GM19397 (cell line): ENCODE data around the gene PPM1H.
"Not testable (repeated sequence)": the region's sequence is repeated elsewhere in the genome, so short reads cannot be mapped to it uniquely, and the experiment has no call there.

Source experiments
- ATAC-seq: cut with Tn5 transposase; IDR thresholded peaks from one replicate; pipeline ENCODE4 v1.9.1; 2021; ENCODE audit warnings: mild to moderate bottlenecking, moderate library complexity; ENCODE audit not compliant: unreplicated experiment

Gene PPM1H

DNA sequence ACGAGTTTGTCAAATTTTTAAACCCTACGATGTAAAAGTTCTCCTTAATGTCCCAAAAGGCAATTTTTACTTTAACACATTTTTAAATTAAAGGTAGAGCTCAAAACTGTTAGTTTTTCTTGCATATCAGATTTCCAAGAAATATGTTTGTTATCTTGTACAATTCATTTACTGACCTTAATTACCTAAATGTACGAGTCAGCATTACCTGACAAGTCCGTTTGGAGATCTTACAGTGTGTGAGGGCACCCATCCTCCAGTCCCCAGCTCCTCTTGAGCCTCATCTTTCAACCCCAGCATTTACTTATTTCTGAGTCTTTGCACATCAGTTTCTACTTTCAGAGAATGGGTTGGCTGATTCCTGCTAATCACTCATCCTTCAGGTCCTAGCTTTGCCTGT lies 23.7 kb downstream of the PPM1H start:
- ATAC-seq = no peak

DNA sequence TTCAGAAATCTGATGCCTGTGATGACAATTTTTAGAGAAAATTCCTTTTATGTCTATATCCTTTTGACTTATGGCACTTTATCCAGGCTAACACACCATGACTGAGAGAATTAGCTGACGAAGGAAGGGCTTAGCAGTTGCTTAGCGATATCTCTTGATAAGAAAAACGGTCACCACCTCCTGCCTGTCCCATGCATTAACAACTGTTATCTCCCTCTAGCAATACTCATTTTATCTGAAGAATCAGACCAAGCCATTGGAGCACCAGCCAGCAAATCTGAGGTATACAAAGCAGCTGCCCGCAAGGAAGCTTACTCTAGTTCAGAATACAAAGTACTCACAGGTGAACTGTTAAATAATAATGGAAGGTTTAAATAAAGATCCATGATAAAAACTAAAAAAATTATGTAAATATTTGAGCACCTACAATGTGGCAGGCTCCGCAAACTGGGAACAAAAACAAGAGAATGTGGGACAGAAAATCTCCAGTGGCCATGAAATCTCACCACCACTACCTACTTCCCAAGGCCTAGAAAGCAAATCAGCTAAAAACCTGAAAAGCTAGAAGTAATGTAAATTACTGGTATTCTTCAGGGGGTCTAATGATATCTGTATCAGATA lies 24.3 kb downstream of the PPM1H start:
- no peak for ATAC-seq

DNA sequence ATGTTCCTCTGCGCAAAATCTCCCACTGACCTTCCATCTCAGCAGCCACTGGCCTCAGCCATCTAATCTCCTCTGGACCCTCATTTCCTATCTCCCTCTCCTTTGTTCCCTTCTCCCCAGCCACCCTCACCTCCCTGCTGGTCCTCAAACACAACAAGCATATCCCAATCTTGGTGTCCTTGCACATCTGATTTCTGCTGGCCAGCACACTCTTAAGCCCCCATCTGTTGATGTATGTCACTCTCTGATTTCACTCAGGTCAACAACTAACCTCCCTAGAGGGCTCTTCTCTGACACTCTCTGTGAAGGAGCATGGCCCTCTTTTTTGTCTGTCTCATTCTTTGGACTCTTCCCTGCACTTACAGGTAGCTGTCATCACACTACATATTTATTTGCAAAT lies 25.6 kb downstream of the PPM1H start:
- ATAC-seq = no peak

DNA sequence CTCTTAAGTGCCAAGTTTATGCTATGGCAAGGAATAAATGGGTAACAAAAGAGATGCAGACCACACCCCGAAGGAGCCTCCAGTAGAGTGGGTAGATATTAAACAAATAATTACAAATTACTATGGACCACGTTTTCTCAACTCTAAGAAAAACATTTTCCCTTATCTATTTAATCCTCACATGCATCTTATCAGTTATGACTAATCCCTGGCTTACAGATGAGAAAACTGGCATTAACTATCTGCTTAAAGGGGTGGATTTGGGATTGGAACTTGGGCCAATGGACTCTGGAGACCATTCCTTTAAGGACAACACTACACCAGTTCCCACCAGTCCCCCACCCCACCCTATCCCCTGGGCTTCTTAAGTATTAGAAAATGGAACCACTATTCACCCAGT lies 26.3 kb downstream of the PPM1H start:
- no peak for ATAC-seq

GRCh38 chr12:62907561-62907960 lies 27.4 kb downstream of the PPM1H start:
- no peak for ATAC-seq

- ATAC-seq = no peak
Measured at GRCh38 chr12:62907078-62907477, 27.9 kb downstream of the PPM1H start.

GRCh38 chr12:62903151-62903550 lies 31.8 kb downstream of the PPM1H start:
- no peak for ATAC-seq

DNA sequence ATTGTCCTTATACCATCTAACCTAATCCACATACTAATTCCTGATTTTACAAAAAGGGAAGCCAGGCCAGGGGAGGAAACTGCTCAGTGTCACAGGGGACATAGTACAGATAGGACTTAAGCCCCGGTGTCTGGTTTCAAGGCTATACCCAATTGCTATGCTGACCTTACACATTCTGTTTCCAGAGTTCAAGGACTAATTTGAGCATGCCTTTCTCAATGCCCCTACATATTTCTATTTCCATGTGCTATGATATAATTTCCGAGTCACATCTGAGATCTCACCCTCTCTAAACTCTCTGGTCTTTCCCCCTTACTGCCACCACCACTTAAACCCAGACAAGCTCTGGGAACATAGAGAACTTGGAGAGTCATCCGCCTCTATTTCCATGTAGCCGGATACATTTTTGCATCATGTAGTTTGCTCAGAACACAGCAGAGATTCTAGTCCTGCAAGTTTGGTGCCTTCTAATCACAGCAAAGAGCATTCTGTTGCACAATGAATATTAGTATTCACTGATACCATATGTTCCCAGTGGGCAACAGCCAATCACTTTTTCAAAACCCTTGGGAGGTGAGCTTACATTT lies 34.2 kb downstream of the PPM1H start:
- no peak for ATAC-seq

DNA sequence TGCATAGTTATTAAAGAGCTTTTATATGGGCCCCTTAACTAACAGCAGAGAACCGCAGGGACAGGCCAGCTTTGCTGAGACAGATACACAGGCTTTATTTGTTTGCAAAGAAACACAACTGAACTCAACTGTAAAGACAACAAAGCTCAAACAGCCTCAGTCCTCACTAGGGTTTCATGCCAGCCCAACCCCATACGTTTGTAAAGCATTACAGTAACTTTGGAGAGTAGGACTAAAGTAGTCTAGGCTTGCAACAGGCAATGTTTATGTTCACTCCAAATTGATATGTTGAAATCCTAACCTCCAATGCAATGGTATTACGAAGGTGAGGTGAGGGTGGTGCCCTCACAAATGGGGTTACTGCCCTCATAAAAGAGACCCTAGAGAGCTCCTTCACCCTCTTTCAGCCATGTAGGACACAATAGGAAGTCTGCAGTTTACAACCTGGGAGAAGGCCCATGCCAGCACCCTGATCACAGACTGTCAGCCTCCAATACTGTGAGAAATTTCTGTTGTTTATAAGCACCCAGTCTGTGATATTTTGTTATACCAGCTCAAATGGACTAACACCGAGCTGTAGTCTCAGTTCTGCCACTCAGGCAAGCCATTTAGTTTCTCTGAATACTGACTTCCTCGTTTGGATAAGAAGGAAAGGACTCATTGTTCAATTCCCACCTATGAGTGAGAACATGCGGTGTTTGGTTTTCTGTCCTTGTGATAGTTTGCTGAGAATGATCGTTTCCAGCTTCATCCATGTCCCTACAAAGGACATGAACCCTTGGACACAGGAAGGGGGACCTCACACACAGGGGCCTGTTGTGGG lies 35.2 kb downstream of the PPM1H start:
- no peak for ATAC-seq

- ATAC-seq = no peak
Measured at GRCh38 chr12:62898526-62898925, 36.4 kb downstream of the PPM1H start.

- no peak for ATAC-seq
Measured at GRCh38 chr12:62895351-62895877, 39.5 kb downstream of the PPM1H start.

GRCh38 chr12:62893276-62893675 lies 41.7 kb downstream of the PPM1H start:
- ATAC-seq = no peak

- ATAC-seq = no peak
Measured at GRCh38 chr12:62891805-62892549, 43.0 kb downstream of the PPM1H start.

DNA sequence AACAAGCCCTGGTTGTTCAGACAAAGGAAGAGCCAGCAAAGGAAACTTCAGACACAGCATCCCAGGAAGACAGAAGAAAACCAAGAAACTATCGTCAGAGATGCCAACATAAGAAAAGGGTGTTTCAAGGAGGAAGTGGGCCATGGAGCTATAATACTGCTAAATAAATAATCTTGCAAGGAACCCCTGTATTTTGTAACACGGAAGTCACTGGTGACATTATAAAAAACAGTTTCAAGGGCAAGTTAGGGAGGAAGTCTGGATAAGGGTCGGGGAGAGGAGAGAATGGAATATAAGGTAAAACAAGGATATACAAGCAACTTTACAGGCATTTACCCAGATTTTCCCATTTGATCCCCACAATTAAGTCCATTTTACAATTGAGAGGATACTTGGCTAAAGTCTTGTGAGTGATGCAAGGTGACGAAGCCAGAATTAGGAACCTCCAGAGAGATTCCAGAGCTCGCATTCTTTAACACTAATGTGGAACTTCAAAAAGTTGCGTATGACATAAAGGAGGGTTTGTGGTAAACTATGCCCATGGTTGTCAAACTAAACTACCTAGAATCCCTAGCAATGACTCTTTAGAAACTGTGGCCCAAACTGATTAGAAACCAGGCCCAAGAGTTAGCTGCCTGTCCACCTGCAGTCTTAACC lies 46.4 kb downstream of the PPM1H start:
- ATAC-seq = no peak

DNA sequence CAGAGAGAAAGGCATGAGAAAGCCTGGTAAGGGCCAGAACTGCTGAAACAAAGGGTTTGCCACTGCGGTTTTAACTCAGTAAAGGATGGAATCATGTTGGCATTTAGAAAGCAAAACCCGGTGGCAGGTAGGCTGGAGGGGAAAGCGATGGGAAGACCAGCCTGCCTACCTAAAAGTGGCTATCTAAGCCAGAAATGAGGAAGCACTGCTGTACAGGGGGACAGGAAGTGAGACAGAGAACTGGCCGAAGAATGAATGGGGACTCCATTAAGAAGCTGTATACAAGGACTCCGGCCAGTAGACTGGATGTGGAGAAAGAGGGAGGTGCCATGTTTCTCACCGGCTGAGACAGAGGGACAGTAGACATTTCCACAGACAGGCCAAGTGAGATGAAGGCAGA lies 48.2 kb downstream of the PPM1H start:
- no peak for ATAC-seq

DNA sequence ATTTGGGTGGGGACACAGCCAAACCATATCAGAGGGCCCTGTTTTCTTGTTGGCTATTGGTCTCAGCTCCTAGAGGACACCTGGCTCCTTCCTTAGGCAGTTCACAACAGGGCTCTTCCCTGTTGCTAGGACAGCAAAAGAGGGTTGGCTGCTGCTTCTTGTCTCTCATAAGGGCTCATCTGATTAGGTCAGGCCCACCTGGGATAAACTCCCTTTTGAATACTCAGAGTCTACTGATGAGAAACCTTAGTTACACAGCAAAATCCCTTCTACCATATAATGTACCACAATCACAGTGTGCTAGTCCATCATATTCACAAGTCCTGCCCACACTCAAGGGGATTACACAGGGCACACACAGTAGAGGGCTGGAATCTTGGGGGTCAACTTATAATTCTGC lies 49.7 kb downstream of the PPM1H start:
- ATAC-seq = no peak

DNA sequence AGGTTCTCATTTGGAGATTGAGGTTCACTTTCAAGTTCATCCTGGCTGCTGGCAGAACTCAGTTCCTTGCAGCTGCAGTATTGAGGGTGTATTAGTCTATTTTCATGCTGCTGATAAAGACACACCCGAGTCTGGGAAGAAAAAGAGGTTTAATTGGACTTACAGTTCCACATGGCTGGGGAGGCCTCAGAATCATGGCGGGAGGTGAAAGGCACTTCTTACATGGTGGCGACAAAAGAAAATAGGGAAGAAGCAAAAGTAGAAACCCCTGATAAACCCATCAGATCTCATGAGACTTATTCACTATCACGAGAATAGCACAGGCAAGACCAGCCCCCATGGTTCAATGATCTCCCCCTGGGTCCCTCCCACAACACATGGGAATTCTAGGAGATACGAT lies 50.1 kb downstream of the PPM1H start:
- ATAC-seq = not testable (repeated sequence)

GRCh38 chr12:62882696-62883095 lies 52.3 kb downstream of the PPM1H start:
- ATAC-seq = no peak

GRCh38 chr12:62882140-62882539 lies 52.8 kb downstream of the PPM1H start:
- ATAC-seq = no peak

- ATAC-seq = no peak
Measured at GRCh38 chr12:62879691-62880090, 55.3 kb downstream of the PPM1H start.

DNA sequence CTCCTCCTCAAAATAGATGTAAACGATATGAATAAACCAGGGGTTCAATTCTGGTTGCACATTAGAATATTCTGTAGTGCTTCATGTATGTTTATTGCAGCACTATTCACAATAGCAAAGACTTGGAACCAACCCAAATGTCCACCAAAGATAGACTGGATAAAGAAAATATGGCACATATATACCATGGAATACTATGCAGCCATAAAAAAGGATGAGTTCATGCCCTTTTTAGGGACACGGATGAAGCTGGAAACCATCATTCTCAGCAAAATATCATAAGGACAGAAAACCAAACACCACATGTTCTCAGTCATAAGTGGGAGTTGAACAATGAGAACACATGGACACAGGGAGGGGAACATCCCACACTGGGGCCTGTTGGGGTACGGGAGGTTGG lies 55.7 kb downstream of the PPM1H start:
- ATAC-seq = not testable (repeated sequence)
